GM06990 (cell line): ENCODE data around the gene THAP11.

Experiments used
- DNase-seq: peaks from one replicate; pipeline ENCODE4 v3.0.0-alpha.2; 2011; ENCODE audit not compliant: insufficient read length; ENCODE audit errors: extremely low read depth
- H3K27me3 ChIP-seq: replicated peaks from 2 replicates; pipeline ENCODE4 v1.6.0; 2011; ENCODE audit warnings: low read length; ENCODE audit not compliant: control insufficient read depth, insufficient read depth
- H3K36me3 ChIP-seq: 2 replicates; pipeline ENCODE4 v1.5.1; 2011; ENCODE audit warnings: low read length; ENCODE audit not compliant: control insufficient read depth, insufficient read depth
- H3K4me3 ChIP-seq: replicated peaks from 2 replicates; pipeline ENCODE4 v1.5.1; 2011; ENCODE audit warnings: low read depth, mild to moderate bottlenecking, control low read depth, low read length
- CTCF ChIP-seq: IDR thresholded peaks from 2 replicates; pipeline ENCODE4 v1.5.1; 2011; ENCODE audit warnings: low read length, control low read depth, mild to moderate bottlenecking, inconsistent platforms; ENCODE audit not compliant: insufficient read depth, poor library complexity, severe bottlenecking

Gene THAP11

GRCh38 chr16:67869653-67870052 is 27.5 kb downstream of the THAP11 start:
- no peak for TF ChIP-seq CTCF
- no peaks in the 10 kb centered on the region for H3K27me3 ChIP-seq
- peaks cover 12% of the 10 kb centered on the region for H3K36me3 ChIP-seq
- no peak overlapping the region for H3K4me3 ChIP-seq
- no peak for DNase-seq

- TF ChIP-seq CTCF, result no peak
- Histone ChIP-seq H3K27me3 (no peaks in the 10 kb centered on the region), H3K36me3 (peaks cover 14% of the 10 kb centered on the region), H3K4me3 (no peak overlapping the region)
- DNase-seq, result no peak
These were observed 29.1 kb downstream of the THAP11 start for GRCh38 chr16:67871256-67871655.

DNA sequence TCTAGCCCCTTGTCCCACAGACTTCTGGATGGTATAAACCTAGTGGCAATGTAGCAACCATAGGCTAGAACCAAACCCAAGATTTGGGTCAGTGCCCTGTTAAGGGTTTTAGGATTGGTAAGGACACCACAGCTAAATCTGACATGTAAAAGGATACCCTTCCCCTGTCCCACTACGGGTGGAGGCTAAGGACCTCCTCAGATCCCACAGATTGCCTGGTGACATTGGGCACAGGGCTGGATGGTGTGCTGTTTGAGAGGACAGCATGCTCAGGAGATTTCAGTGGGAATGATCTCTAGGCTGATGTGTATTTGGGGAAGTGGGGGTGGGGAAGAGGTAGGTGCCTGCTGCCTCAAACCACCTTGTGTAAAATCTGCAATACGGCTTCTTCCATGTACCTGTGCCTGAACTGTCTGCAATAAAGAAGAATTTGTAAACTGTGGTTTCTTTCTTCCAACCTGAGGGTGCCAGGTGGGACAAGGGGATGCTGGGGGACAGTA is 30.1 kb downstream of the THAP11 start:
- Histone ChIP-seq H3K27me3 (no peaks in the 10 kb centered on the region), H3K36me3 (peaks cover 23% of the 10 kb centered on the region), H3K4me3 (no peak overlapping the region; the same call in 1 of the 2 replicates)
- TF ChIP-seq CTCF, result no peak
- DNase-seq, result no peak

DNA sequence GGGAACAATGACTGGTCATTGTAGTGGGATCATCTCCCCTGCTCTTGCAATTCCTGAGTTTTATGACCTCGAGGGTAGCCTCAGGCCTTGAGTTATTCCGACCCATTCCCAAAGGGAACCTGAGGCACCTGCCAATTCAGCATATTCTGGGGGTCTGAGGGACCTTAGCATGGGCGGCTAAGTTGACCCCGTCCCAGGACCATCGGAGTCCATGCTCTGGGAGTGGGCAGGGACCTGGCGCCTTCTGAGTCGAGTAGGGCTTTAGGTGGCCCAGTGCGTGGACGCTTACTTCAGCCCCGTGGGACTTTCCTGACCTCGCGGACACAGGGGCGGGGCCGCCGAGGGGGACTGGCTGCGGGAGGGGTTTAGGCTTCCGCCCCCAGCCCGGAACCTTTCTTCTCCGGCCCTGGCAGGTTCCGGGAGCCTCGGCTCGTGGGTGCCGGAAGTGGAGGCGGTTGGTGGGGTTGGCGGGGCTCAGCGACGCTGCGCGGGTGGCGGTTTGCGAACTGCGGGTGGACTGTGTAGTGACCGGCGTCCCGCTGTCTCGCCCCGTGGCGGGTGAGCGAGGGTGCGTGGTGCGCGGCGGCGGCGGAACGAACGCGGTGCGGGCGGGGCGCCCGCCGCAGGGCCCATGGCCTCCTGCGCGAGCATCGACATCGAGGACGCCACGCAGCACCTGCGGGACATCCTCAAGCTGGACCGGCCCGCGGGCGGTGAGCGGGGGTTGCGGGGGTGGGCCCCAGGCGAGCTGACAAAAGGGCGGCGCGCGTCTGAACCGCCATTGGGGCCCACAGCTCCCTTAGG is 30.7 kb downstream of the THAP11 start, which contains the start of gene EDC4:
Gene EDC4 (plus strand): TSS at position 422 of the 804 bp plus-strand sequence. CDS start 210 bp downstream, at position 632.
- Histone ChIP-seq H3K36me3 (peaks cover 28% of the 10 kb centered on the region), H3K4me3 (peak within 1 kb of the TSS; percentile 92), H3K27me3 (no peaks in the 10 kb centered on the region)
- no peak for TF ChIP-seq CTCF
- DNase-seq, result peak; percentile 89

- peak overlapping the region; percentile 92 for H3K4me3 ChIP-seq
- TF ChIP-seq CTCF, result no peak
- H3K27me3 ChIP-seq, result no peaks in the 10 kb centered on the region
- peaks cover 33% of the 10 kb centered on the region for H3K36me3 ChIP-seq
- no peak for DNase-seq
These were observed 31.6 kb downstream of the THAP11 start for GRCh38 chr16:67873435-67874370.
